Measurements from ENCODE around the gene PARP15. TPM values are rescaled to one million over a fixed set of nuclear protein-coding genes. Genes with fewer than 3 reads are reported as not detected.

The PARP15 gene
- total and polyA plus RNA-seq, 12 donors, result 0.21 to 1.7 (median 0.60) TPM

GRCh38 chr3:122586773-122587485 is 9.5 kb downstream of the PARP15 start:
- TF ChIP-seq CTCF (IDR thresholded peaks at IDR 0.05), result no peak
- no peak for ATAC-seq

GRCh38 chr3:122587572-122587971 is 10.1 kb downstream of the PARP15 start:
- 25 to 48% methylated on average over 2 of the region's 2 CpGs for WGBS, 2 donors
- H3K4me3 ChIP-seq, result no peak overlapping the region
- ATAC-seq, result no peak
- TF ChIP-seq CTCF (IDR thresholded peaks at IDR 0.05), result no peak
- no peak for DNase-seq
- H3K9me3 ChIP-seq, result peaks cover 0 to 16% (median 11%) of the 10 kb centered on the region in 11 donors
- H3K27me3 ChIP-seq, result no peaks in the 10 kb centered on the region
- no peak overlapping the region for H3K27ac ChIP-seq
- H3K36me3 ChIP-seq, result no peaks in the 10 kb centered on the region
- intact Hi-C loops (cut with DNase I), result no loop called here
- H3K4me1 ChIP-seq, result no peaks in the 10 kb centered on the region

More at GRCh38 chr3:122586773-122587485, 9.5 kb downstream of the PARP15 start:
- Histone ChIP-seq H3K9me3 (peaks cover 0 to 23% (median 18%) of the 10 kb centered on the region in 11 donors), H3K36me3 (no peaks in the 10 kb centered on the region), H3K27ac (no peak overlapping the region), H3K4me3 (no peak overlapping the region), H3K27me3 (no peaks in the 10 kb centered on the region), H3K4me1 (no peaks in the 10 kb centered on the region)
- no peak for DNase-seq
- intact Hi-C loops (cut with DNase I), result no loop called here

- Histone ChIP-seq H3K9me3 (no peaks in the 10 kb centered on the region), H3K27me3 (no peaks in the 10 kb centered on the region), H3K4me3 (no peak overlapping the region), H3K36me3 (no peaks in the 10 kb centered on the region), H3K4me1 (no peaks in the 10 kb centered on the region), H3K27ac (no peak overlapping the region)
- intact Hi-C loops (cut with DNase I), result no loop called here
- no peak for TF ChIP-seq CTCF (IDR thresholded peaks at IDR 0.05)
- DNase-seq (no peak), ATAC-seq (no peak)
- WGBS, 2 donors, result 67 to 78% methylated on average over 5 of the region's 5 CpGs
Measured at GRCh38 chr3:122589297-122589696, 11.8 kb downstream of the PARP15 start.

- DNase-seq, result no peak
- no peak overlapping the region for H3K27ac ChIP-seq
- H3K27me3 ChIP-seq, result peaks cover 0 to 4% (median 0%) of the 10 kb centered on the region in 7 donors
- H3K36me3 ChIP-seq, result no peaks in the 10 kb centered on the region
- no peaks in the 10 kb centered on the region for H3K9me3 ChIP-seq
- no peaks in the 10 kb centered on the region for H3K4me1 ChIP-seq
- 95% methylated on average over 2 of the region's 2 CpGs for WGBS, 2 donors
- no peak overlapping the region for H3K4me3 ChIP-seq
- no peak for TF ChIP-seq CTCF (IDR thresholded peaks at IDR 0.05)
- no peak for ATAC-seq
- intact Hi-C loops (cut with DNase I), result no loop called here
Measured at GRCh38 chr3:122590610-122591009, 13.2 kb downstream of the PARP15 start.
